Mesothelial cell of epicardium (in vitro differentiated cells): ENCODE results near the gene ASAP2. TPM values are rescaled to one million over a fixed set of nuclear protein-coding genes. Genes with fewer than 3 reads are reported as not detected.

ENCODE experiments used
- DNase-seq, 2 experiments: peaks; one replicate each; pipeline ENCODE4 v3.0.0; 2021; ENCODE audit warnings: low spot score in 2 of 2; ENCODE audit not compliant: unreplicated experiment in 2 of 2
- H3K27ac Mint-ChIP-seq: 2 replicates; pipeline ENCODE4 v1.8.0; 2021; ENCODE audit warnings: mixed read lengths
- H3K27me3 Mint-ChIP-seq: 2 replicates; pipeline ENCODE4 v1.8.0; 2021; ENCODE audit warnings: low read depth, mixed read lengths
- H3K36me3 Mint-ChIP-seq: 2 replicates; pipeline ENCODE4 v1.8.0; 2021; ENCODE audit warnings: mixed read lengths
- H3K4me1 Mint-ChIP-seq: 2 replicates; pipeline ENCODE4 v1.8.0; 2021; ENCODE audit warnings: mixed read lengths
- H3K4me3 Mint-ChIP-seq: 2 replicates; pipeline ENCODE4 v1.8.0; 2021; ENCODE audit warnings: mild to moderate bottlenecking, moderate library complexity, mixed read lengths
- H3K9me3 Mint-ChIP-seq: 2 replicates; pipeline ENCODE4 v1.8.0; 2021; ENCODE audit warnings: mixed read lengths
- CTCF ChIP-seq: fragments of 200-600 bp; sonication (generic); IDR thresholded peaks from one replicate; pipeline ENCODE4 v1.5.0; 2021; ENCODE audit warnings: antibody characterized with exemption; ENCODE audit not compliant: unreplicated experiment
- total RNA-seq: library from RNA; stranded (reverse); gene quantifications from 3 replicates; pipeline ENCODE4 v1.2.1, GENCODE V29; 2021

Gene ASAP2
- total RNA-seq, 1 donor from 2014 or later: 25.8 TPM

- no peak for TF ChIP-seq CTCF
- H3K4me1 Mint-ChIP-seq: peaks cover 31% of the 10 kb centered on the region
Observed at GRCh38 chr2:9241233-9241632, 34.6 kb downstream of the ASAP2 start.

GRCh38 chr2:9243357-9243756 is 36.7 kb downstream of the ASAP2 start:
- H3K9me3 Mint-ChIP-seq: no peaks in the 10 kb centered on the region
- peaks cover 4% of the 10 kb centered on the region for H3K27me3 Mint-ChIP-seq
- TF ChIP-seq CTCF: no peak
- H3K4me1 Mint-ChIP-seq: peaks cover 38% of the 10 kb centered on the region
- no peaks in the 10 kb centered on the region for H3K36me3 Mint-ChIP-seq
- no peak overlapping the region for H3K4me3 Mint-ChIP-seq
- DNase-seq: no peak
- no peak overlapping the region for H3K27ac Mint-ChIP-seq

More at GRCh38 chr2:9241233-9241632, 34.6 kb downstream of the ASAP2 start:
- Mint-ChIP-seq H3K9me3 (no peaks in the 10 kb centered on the region), H3K27ac (no peak overlapping the region), H3K4me3 (no peak overlapping the region), H3K27me3 (peaks cover 13% of the 10 kb centered on the region), H3K36me3 (no peaks in the 10 kb centered on the region)
- no peak for DNase-seq

DNA sequence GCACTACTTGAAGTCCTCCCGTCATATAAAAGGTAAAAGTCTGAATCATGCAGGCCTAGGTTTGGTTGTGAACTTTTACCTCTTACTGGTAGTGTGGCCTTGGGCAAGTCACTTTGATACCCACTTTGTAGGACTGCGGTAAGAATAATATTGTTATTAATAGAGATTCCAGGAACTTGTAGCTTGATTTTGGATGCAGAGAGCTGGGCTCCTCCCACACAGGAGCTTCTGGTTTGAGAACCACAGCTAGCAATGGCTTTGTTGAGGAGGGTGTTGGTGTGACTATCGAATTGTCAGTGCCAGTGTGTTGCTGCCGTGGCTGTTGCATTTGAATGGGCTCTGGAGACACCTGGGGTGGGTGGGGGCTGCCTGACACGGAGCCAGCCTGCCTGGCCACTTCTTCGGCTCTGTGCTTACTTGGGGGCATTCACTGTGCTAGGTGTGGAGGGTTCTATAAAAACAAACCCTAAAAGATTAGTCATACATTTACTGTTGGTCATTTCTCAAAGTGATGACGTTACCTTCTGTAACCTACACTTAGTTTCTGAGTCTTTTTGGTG is 38.5 kb downstream of the ASAP2 start:
- Mint-ChIP-seq H3K36me3 (no peaks in the 10 kb centered on the region), H3K4me1 (peaks cover 48% of the 10 kb centered on the region), H3K27ac (no peak overlapping the region), H3K9me3 (no peaks in the 10 kb centered on the region), H3K4me3 (no peak overlapping the region), H3K27me3 (no peaks in the 10 kb centered on the region)
- DNase-seq: no peak
- TF ChIP-seq CTCF: no peak

- H3K4me1 Mint-ChIP-seq: peaks cover 51% of the 10 kb centered on the region
- H3K27ac Mint-ChIP-seq: no peak overlapping the region
- no peaks in the 10 kb centered on the region for H3K27me3 Mint-ChIP-seq
- no peak overlapping the region for H3K4me3 Mint-ChIP-seq
- H3K9me3 Mint-ChIP-seq: no peaks in the 10 kb centered on the region
- no peak for DNase-seq
- no peaks in the 10 kb centered on the region for H3K36me3 Mint-ChIP-seq
- no peak for TF ChIP-seq CTCF
Observed at GRCh38 chr2:9247177-9247576, 40.6 kb downstream of the ASAP2 start.

DNA sequence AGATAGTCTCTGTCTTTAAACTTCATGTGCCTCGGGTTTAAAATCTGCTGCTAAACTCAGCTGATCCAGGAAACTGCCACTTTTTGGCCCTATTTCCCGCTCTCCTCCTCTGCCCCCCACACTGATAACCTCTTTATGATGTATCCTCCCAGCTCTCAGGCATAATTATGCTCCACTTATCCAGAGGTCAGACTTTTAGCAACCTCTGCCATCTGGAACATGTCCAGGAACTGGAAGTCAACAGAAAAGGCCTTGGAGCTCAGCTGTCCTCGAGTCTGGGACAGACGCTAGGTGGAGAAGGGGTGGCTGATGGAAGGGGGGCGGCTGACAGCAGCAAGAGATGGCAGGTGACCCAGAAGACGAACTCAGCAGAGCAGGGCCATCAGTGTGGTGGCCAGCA is 41.2 kb downstream of the ASAP2 start:
- DNase-seq: no peak
- peaks cover 51% of the 10 kb centered on the region for H3K4me1 Mint-ChIP-seq
- H3K9me3 Mint-ChIP-seq: no peaks in the 10 kb centered on the region
- TF ChIP-seq CTCF: no peak
- no peaks in the 10 kb centered on the region for H3K36me3 Mint-ChIP-seq
- H3K4me3 Mint-ChIP-seq: no peak overlapping the region
- H3K27ac Mint-ChIP-seq: no peak overlapping the region
- no peaks in the 10 kb centered on the region for H3K27me3 Mint-ChIP-seq

GRCh38 chr2:9248363-9248762 is 41.8 kb downstream of the ASAP2 start:
- Mint-ChIP-seq H3K4me3 (no peak overlapping the region), H3K4me1 (peaks cover 51% of the 10 kb centered on the region), H3K9me3 (no peaks in the 10 kb centered on the region), H3K27ac (no peak overlapping the region), H3K27me3 (no peaks in the 10 kb centered on the region), H3K36me3 (no peaks in the 10 kb centered on the region)
- no peak for DNase-seq
- no peak for TF ChIP-seq CTCF
